22Rv1 (cell line): Measurements from ENCODE around the gene KARS1.

Experiments used
- CTCF ChIP-seq: fragments of 450-650 bp; IDR thresholded peaks from 2 replicates; pipeline ENCODE4 v1.5.1; 2017; ENCODE audit warnings: mild to moderate bottlenecking
- ZFX ChIP-seq: fragments of 450-650 bp; IDR thresholded peaks from 2 replicates; pipeline ENCODE4 v1.6.1; 2017; ENCODE audit warnings: antibody characterized with exemption, borderline replicate concordance

GRCh38 chr16:75660321-75660720 is 12.9 kb upstream of the KARS1 start:
- no peak for TF ChIP-seq CTCF
- no peak for TF ChIP-seq ZFX
